Kidney (tissue), 14 donors: ENCODE data around the gene ANO1. TPM values are rescaled to one million over a fixed set of nuclear protein-coding genes. Genes with fewer than 3 reads are reported as not detected.

Experiments used
- DNase-seq, 5 donors: peaks; one replicate each; pipeline ENCODE4 v3.0.0-alpha.2; 2013 to 2020
- FAIRE-seq: peaks from 2 replicates; lab custom pipeline; 2012; peaks lifted over from hg19 to GRCh38; lab: Jason Lieb, UNC
- H3K27ac ChIP-seq, 2 donors: one replicate each; pipeline ENCODE4 v1.7.0; 2013; ENCODE audit warnings: low read depth in 2 of 2, low read length in 2 of 2, inconsistent platforms in 1 of 2
- H3K27me3 ChIP-seq: one replicate; pipeline ENCODE4 v1.7.1; 2013; ENCODE audit warnings: low read length, inconsistent platforms; ENCODE audit not compliant: control insufficient read depth, insufficient read depth
- H3K36me3 ChIP-seq, 3 donors: one replicate each; pipeline versions ENCODE4 v1.7.0 to v1.7.1; 2013; ENCODE audit warnings: low read length in 3 of 3, control low read depth in 1 of 3, inconsistent platforms in 1 of 3; ENCODE audit not compliant: insufficient read depth in 3 of 3, control insufficient read depth in 2 of 3
- H3K4me1 ChIP-seq, 3 donors: one replicate each; pipeline versions ENCODE4 v1.7.0 to v1.7.1; 2013; ENCODE audit warnings: low read length in 3 of 3, inconsistent platforms in 1 of 3, low read depth in 1 of 3; ENCODE audit not compliant: control insufficient read depth in 2 of 3, insufficient read depth in 2 of 3
- H3K4me3 ChIP-seq, 3 donors: one replicate each; pipeline versions ENCODE4 v1.7.0 to v1.8.1; 2013; ENCODE audit warnings: low read length in 3 of 3, control low read depth in 1 of 3, inconsistent platforms in 1 of 3
- H3K9ac ChIP-seq, 3 donors: one replicate each; pipeline versions ENCODE4 v1.7.0 to v1.7.1; 2013; ENCODE audit warnings: low read length in 3 of 3, control low read depth in 1 of 3, inconsistent platforms in 1 of 3
- H3K9me3 ChIP-seq, 3 donors: one replicate each; pipeline versions ENCODE4 v1.7.0 to v1.7.1; 2013; ENCODE audit warnings: low read length in 3 of 3, control low read depth in 1 of 3, inconsistent platforms in 1 of 3; ENCODE audit not compliant: control insufficient read depth in 2 of 3, insufficient read depth in 1 of 3
- CTCF ChIP-seq: IDR thresholded peaks from 3 replicates; pipeline ENCODE4 v1.5.1; 2012; ENCODE audit warnings: mild to moderate bottlenecking, moderate library complexity, borderline replicate concordance; ENCODE audit not compliant: insufficient read depth; ENCODE audit errors: extremely low read depth
- intact Hi-C: fragments of 100-400 bp; cut with DNase I; formaldehyde crosslinking; loops from one replicate; pipeline ENCODE4 v1.11.1; 2022
- polyA plus RNA-seq: library from polyadenylated mRNA; stranded (reverse); fragments of 350-450 nt; fragmentation: Illumina TruSeq; extraction: RNeasy Lipid Tissue Mini Kit (QIAGEN cat#74804); gene quantifications from one replicate; pipeline ENCODE4 v1.2.3, GENCODE V29; 2014; ENCODE audit warnings: low read depth, low replicate concordance; ENCODE audit not compliant: insufficient read depth
- total RNA-seq: library from RNA; stranded (reverse); fragmentation: NEBNext Ultra II Directional; extraction: Animal tissue kit (Norgen Biotek cat#: 25700); gene quantifications from one replicate; pipeline ENCODE4 v1.2.1, GENCODE V29; 2021
- donor health status: control.
- donor health status: control.
- donor health status: control.
- donor health status: control.
- donor health status: control.
- donor health status: DM: yes; HTN: yes; CAD: no.
- donor health status: Normal renal cell carcinoma (clear cell type).

The ANO1 gene
- total and polyA plus RNA-seq, 2 donors from 2014 or later: 2.0 to 15.1 TPM

GRCh38 chr11:70040869-70041501 lies 37.1 kb upstream of the ANO1 start:
- peaks cover 0 to 15% (median 3%) of the 10 kb centered on the region in 3 donors for H3K9me3 ChIP-seq
- no peaks in the 10 kb centered on the region for H3K36me3 ChIP-seq
- TF ChIP-seq CTCF: no peak
- H3K27me3 ChIP-seq: no peaks in the 10 kb centered on the region
- no peak overlapping the region for H3K9ac ChIP-seq
- no peak for FAIRE-seq
- intact Hi-C loops: no loop called here
- no peak overlapping the region for H3K4me3 ChIP-seq
- H3K27ac ChIP-seq: no peak overlapping the region
- no peaks in the 10 kb centered on the region for H3K4me1 ChIP-seq
- peak in 1 of 5 donors; percentile 5 for DNase-seq

- FAIRE-seq: no peak
- intact Hi-C loops: no loop called here
- no peaks in the 10 kb centered on the region for H3K27me3 ChIP-seq
- H3K9ac ChIP-seq: no peak overlapping the region
- H3K4me1 ChIP-seq: no peaks in the 10 kb centered on the region
- no peak overlapping the region for H3K4me3 ChIP-seq
- H3K27ac ChIP-seq: no peak overlapping the region
- no peak for TF ChIP-seq CTCF
- H3K9me3 ChIP-seq: peaks cover 0 to 12% (median 3%) of the 10 kb centered on the region in 3 donors
- H3K36me3 ChIP-seq: no peaks in the 10 kb centered on the region
- no peak for DNase-seq
These were observed 34.6 kb upstream of the ANO1 start for GRCh38 chr11:70043482-70043881.

GRCh38 chr11:70046089-70046488 lies 32.0 kb upstream of the ANO1 start:
- DNase-seq (peak in 1 of 5 donors; percentile 2), FAIRE-seq (no peak)
- Histone ChIP-seq H3K36me3 (no peaks in the 10 kb centered on the region), H3K9ac (no peak overlapping the region), H3K4me3 (no peak overlapping the region), H3K27me3 (no peaks in the 10 kb centered on the region), H3K9me3 (peaks cover 0 to 10% (median 3%) of the 10 kb centered on the region in 3 donors), H3K27ac (no peak overlapping the region), H3K4me1 (no peaks in the 10 kb centered on the region)
- intact Hi-C loops: no loop called here
- TF ChIP-seq CTCF: no peak
